CD4-positive, alpha-beta T cell treated with Interferon gamma for 1 hour (primary cell): ENCODE measurements around the gene THEM4.
"Not testable (repeated sequence)": the region's sequence is repeated elsewhere in the genome, so short reads cannot be mapped to it uniquely, and the experiment has no call there.

Experiments
- DNase-seq: peaks from one replicate; pipeline ENCODE4 v3.0.0-alpha.2; 2020

The THEM4 gene

DNA sequence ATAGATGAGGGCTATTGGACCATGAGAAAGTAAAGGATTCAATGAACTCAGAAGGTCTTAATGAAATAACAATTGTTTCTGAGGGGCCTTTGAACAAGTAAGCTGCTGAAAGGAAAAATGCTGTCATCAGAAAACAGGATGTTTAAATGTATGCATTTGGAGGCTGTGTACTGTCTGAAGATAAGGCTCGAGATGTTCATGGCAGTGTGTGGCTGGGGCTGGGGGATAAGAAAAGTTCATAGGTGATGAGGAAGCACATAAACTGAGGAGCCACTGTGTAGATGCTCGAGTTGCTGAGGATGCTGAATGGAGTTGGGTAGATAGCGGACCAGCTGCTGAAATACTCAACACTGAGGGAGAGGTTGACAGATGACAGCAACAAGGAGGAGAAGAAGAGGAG, 17.8 kb downstream of the THEM4 start:
- no peak for DNase-seq

DNA sequence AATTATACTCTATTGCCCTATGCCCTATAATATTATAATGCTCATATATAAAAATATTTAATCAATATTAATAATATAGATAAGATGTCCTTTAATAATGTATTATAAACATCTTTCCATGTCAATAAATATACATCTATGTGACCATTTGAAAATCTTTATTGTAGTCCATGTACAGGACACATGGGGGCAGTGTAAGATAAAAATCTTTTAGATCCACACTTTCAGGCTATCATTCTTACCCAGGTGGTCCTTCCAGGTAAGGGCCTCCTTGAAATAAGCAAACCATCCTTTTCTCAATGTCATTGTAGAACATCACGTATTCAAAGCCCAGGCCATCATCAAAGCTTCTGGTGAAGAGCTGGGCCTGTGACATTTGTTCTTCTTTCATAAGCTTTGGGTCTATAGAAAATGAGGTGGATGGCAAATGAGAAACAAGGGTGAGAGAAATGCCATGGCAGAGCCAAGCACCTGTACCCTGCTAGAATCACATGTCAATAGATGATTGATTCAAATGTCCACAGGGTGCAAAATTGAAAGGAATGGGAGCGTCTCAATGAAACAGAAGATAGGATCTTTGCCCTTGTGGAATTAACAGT, 20.2 kb downstream of the THEM4 start:
- DNase-seq: no peak

GRCh38 chr1:151887028-151887427, 22.3 kb downstream of the THEM4 start:
- DNase-seq: no peak

DNA sequence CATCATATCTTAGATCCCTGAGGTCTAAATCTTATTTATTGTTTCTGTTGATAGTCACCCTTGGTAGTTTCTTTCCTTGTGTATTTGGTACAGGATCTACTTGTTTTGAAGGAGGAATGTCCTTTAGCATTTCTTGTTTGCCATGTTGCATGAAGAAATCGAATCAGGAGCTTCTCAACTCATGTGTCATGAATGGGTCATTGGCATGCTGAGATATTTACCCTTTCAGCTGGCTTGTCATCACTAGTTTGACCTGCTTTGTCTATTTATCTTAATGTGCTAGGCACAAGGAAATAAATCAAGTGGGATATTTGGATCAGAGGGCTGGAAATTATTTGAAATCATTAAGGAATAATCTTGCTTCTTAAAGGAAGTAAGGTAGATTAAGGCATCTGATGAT, 23.8 kb downstream of the THEM4 start:
- no peak for DNase-seq

DNA sequence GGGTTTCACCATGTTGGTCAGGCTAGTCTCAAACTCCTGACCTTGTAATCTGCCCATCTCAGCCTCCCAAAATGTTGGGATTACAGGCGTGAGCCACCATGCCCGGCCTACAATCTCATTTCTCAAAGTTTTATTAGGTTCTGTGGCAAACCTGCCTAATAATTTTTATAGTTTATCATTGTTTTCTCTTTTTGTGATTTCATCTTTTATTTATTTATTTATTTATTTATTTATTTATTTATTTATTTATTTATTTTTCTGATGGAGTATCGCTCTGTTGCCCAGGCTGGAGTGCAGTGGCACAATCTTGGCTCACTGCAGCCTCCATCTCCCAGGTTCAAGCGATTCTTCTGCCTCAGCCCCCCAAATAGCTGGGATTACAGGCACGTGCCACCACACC, 24.4 kb downstream of the THEM4 start:
- DNase-seq: not testable (repeated sequence)

DNA sequence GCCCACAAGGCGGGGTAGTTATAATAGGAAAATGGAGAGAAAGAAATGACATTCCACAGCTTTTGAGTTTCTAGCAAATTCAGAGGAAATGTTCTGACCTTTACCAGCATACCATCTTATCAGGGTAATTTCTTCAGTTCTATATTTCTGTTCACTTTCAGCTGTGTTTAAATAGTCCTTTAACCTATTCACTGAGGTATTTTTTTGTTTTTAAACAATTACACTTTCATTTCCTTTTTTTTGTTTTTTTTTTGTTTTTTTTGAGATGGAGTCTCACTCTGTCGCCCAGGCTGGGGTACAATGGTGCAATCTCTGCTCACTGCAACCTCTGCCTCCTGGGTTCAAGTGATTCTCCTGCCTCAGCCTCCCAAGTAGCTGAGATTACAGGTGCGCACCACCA, 24.9 kb downstream of the THEM4 start:
- not testable (repeated sequence) for DNase-seq

- DNase-seq: not testable (repeated sequence)
Observed at GRCh38 chr1:151883898-151884297, 25.4 kb downstream of the THEM4 start.

GRCh38 chr1:151882918-151883317, 26.4 kb downstream of the THEM4 start:
- DNase-seq: not testable (repeated sequence)

DNA sequence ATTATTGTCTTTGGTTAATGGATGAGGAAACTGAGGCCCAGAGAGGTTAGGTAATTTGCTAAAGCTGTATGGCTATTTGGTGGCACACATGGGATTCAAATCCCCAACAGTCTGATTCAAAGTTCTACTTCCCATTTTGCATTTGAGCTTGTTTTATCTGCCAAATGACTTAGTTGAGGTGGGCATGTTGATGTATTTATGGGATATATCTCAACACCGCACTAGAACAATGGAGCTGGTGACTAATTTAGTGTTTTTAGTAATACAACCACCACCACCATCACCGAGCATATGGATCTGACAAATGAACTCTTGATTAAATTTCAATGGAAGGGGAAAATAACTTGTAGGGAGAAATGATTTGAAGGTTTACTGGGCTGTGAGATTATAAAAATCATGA, 26.8 kb downstream of the THEM4 start:
- no peak for DNase-seq

DNA sequence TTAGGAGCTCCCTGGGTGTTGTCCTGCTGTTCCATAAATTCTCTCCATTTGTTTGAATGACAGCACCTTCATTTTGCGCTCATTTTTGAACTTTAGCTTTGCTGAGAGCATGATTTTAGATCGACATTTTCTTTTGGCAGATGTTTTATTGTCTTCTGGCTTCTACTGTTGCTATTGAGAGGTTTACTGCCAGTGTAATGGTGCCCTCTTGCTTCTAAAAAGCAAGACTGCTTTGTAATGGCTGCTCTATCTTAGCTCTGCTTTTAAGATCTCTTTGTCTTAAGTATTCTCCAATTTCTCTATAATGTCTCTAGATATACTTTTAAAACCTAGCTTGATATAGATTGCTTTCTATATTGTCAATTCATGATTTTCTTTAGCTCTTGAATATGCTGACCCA, 27.8 kb downstream of the THEM4 start:
- DNase-seq: no peak

GRCh38 chr1:151875419-151876097, 33.8 kb downstream of the THEM4 start:
- no peak for DNase-seq

DNA sequence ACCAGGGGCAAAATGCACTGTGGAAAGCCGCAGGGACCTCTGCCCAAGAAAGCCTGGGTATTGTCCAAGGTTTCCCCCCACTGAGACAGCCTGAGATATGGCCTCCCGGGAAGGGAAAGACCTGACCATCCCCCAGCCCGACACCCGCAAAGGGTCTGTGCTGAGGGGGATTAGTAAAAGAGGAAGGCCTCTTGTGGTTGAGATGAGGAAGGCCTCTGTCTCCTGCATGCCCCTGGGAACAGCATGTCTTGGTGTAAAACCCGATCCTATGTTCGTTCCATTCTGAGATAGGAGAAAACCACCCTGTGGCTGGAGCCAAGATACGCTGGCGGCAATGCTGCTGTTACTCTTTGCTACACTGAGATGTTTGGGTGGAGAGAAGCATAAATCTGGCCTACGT, 36.5 kb downstream of the THEM4 start:
- DNase-seq: not testable (repeated sequence)

GRCh38 chr1:151871284-151872030, 37.9 kb downstream of the THEM4 start:
- no peak for DNase-seq

- no peak for DNase-seq
Observed at GRCh38 chr1:151868486-151868885, 40.8 kb downstream of the THEM4 start.

DNA sequence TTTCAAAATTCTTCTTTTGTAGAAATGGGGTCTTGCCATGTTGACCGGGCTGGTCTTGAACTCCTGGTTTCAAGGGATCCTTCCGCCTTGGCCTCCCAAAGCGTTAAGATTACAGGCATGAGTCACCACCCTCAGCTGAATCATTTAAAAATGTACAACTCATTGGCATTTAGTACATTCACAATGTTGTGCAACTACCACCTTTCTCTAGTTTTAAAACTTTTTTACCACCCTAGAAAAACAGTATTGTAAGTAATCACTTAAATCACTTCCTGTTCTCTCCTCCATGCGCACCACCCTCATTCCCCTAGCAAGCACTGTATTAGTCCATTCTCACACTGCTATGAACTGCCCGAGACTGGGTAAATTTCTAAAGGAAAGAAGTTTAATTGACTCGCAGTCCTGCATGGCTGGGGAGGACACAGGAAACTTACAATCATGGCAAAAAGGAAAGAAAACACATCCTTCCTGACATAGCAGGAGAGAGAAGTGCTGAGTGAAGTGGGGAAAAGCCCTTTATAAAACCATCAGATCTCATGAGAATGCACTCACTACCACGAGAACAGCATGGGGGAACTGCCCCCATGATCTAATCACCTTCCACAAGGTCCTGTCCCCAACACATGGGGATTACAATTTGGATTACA, 41.4 kb downstream of the THEM4 start:
- no peak for DNase-seq

GRCh38 chr1:151867321-151867720, 42.0 kb downstream of the THEM4 start:
- DNase-seq: no peak

GRCh38 chr1:151864411-151864810, 44.9 kb downstream of the THEM4 start:
- no peak for DNase-seq

- DNase-seq: no peak
Observed at GRCh38 chr1:151862604-151863003, 46.7 kb downstream of the THEM4 start.

DNA sequence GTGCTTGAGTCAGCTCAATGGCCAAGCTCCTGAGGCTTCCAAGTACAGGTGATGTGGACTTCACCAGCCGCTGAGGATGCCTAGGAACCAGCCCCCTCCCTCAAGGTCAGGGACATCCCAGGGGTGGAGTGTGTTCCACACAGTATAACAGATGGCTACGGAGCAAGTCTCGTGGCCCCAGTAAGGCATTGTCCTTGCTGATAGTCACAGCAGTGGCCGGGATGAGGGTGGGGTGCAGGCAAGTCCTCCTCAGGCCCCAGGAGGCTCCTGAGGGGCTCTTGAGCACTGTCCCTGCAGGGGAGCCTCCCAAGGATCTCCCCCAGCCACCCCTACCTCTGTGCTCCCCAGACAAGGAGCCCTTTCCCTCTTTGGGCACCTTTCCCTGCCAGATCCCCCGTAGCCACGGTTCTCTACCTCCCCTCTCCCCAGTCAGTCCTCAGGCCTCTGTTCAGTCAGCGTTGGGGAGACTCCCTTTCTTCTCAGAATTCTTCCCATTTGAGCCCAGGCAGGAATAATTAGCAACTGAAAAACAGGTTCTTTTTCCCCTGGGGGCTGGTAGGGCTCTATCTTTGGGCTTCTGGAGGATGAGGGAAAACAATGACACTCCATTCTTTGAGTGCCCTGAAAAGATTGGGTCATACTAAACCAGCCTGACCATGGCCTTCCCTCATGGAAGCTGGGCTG, 48.7 kb downstream of the THEM4 start:
- DNase-seq: no peak

DNA sequence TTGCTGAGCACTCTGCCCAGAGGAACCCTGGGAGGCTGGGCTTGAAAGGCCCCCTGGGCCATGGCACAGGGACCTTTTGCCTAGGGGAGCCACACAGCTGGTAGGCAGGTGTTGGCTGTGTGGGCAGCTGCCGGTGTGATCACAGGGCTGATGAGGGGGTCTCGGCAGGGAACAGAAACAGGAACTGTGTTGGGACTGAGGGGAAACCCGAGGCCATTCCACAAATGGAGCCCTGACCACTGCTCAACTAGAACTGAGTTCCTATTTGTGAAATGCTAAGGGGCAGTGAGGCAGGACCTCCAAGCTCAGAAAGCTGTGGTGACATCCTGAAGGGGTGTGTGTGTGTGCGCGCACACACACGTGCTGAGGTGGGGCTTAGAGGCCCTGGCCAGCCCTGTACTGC, 49.4 kb downstream of the THEM4 start:
- no peak for DNase-seq

- DNase-seq: no peak
Observed at GRCh38 chr1:151858886-151859665, 50.2 kb downstream of the THEM4 start.

DNA sequence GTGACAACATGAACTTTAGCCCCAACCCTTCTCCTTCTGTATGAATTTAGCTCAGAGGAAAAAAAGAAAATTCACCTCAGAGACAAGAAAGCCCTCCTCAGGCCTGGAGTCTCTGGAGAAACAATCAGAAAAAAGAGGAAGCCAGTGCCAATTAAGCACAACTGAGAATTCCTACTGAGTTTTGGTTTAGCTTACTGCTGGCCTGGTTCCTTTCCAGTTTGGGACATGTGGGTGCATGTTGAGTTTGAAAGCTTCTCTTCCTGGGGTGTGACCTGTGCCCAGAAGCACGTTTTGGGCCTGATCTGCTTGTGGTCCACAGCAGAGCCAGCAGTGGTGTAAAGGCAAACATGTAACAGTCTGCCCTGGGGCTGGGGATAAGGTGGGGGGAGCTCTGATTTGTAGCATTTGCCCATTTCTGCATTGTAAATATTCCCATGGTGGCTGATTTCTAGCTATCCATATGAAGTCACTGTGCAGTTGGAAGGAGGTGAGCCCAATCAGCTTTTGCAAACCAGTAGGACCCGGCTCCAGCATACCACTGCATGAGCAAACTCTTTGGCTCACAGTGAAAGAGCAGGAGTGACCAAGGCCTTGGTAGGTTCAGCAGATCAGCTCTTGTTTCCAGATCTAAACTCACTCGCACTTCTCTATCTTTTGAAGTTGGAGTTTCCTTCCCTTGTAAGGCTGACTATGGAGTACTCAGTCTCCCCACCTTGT, 51.1 kb downstream of the THEM4 start:
- no peak for DNase-seq
